Measurements from ENCODE around the gene YWHAQ.
A peak's percentile ranks its signal among the peaks of the same experiment; 100 is the strongest.
"Not testable (repeated sequence)": the region's sequence is repeated elsewhere in the genome, so short reads cannot be mapped to it uniquely, and the experiment has no call there.

The YWHAQ gene

DNA sequence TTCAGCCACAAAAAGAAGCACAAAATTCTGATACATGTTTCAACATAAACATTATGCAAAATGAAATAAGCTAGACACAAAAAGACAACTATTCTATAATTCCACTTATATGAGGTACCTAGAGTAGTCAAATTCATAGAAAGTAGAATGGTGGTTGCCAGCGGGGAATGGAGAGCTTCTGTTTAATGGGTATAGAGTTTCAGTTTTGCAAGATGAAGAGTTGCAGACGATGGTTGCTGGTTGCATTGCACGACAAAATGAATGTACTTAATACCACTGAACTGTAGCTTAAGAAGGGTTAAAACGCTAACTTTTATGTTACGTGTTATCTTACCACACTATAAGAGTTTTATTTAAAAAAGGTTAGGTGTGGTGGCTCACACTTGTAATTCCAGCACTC is 13.5 kb downstream of the YWHAQ start:
- Mint-ChIP-seq H3K4me3 (no peak overlapping the region), H3K4me1 (peaks cover 28% of the 10 kb centered on the region), H3K27me3 (ENCODE audit: low read depth, poor library complexity) (no peaks in the 10 kb centered on the region), H3K9me3 (peaks cover 37% of the 10 kb centered on the region), H3K36me3 (ENCODE audit: low read depth) (peaks cover 99% of the 10 kb centered on the region), H3K27ac (no peak overlapping the region)
- no peak for DNase-seq
- TF ChIP-seq, protein P1, sequence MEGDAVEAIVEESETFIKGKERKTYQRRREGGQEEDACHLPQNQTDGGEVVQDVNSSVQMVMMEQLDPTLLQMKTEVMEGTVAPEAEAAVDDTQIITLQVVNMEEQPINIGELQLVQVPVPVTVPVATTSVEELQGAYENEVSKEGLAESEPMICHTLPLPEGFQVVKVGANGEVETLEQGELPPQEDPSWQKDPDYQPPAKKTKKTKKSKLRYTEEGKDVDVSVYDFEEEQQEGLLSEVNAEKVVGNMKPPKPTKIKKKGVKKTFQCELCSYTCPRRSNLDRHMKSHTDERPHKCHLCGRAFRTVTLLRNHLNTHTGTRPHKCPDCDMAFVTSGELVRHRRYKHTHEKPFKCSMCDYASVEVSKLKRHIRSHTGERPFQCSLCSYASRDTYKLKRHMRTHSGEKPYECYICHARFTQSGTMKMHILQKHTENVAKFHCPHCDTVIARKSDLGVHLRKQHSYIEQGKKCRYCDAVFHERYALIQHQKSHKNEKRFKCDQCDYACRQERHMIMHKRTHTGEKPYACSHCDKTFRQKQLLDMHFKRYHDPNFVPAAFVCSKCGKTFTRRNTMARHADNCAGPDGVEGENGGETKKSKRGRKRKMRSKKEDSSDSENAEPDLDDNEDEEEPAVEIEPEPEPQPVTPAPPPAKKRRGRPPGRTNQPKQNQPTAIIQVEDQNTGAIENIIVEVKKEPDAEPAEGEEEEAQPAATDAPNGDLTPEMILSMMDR (IDR thresholded peaks at IDR 0.05): no peak

DNA sequence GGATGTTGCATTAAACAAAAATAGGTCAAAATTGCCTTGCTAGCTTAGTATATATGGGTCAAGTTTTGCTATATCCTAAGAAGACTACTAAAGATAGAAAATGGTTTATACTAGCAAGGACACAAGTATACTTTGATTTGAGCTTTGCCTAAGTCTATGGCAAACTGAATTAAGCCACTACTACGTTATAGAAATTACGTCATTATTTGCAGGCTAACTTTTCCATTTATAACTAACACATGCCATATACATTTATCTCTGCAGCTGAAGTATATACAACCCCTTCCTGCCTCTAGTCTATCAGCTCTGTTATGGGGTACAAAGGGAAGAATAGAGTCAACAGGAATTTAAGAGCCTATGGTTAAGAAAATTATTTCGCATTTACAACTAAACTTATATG is 16.2 kb downstream of the YWHAQ start:
- Mint-ChIP-seq H3K36me3 (ENCODE audit: low read depth) (peaks cover 98% of the 10 kb centered on the region), H3K4me3 (no peak overlapping the region), H3K27me3 (ENCODE audit: low read depth, poor library complexity) (no peaks in the 10 kb centered on the region), H3K9me3 (peaks cover 30% of the 10 kb centered on the region), H3K4me1 (peaks cover 32% of the 10 kb centered on the region), H3K27ac (peak overlapping the region; percentile 34)
- DNase-seq: no peak
- TF ChIP-seq, protein P1 (IDR thresholded peaks at IDR 0.05): no peak

DNA sequence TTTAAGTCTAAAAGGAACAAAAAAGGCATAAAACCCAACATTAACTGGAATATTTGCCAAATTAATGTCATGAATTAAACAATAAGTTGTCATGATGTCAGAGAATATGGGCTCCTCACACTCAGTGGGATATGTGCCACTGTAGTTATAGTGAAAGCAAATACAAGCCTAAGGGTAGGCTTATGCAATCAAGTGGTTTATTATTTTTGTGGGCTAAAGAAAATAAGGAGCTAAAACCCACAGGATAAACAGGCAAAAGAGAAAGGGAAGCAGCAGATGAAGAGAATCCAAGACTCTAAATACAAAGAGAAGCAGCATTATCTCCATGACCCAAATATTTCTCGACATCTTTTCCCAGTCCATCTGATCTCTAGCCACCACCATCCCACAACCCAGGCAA is 17.5 kb downstream of the YWHAQ start:
- Mint-ChIP-seq H3K36me3 (ENCODE audit: low read depth) (peaks cover 94% of the 10 kb centered on the region), H3K4me3 (no peak overlapping the region), H3K4me1 (peaks cover 32% of the 10 kb centered on the region), H3K9me3 (peaks cover 20% of the 10 kb centered on the region), H3K27me3 (ENCODE audit: low read depth, poor library complexity) (no peaks in the 10 kb centered on the region), H3K27ac (no peak overlapping the region)
- TF ChIP-seq, protein P1 (IDR thresholded peaks at IDR 0.05): no peak
- no peak for DNase-seq

DNA sequence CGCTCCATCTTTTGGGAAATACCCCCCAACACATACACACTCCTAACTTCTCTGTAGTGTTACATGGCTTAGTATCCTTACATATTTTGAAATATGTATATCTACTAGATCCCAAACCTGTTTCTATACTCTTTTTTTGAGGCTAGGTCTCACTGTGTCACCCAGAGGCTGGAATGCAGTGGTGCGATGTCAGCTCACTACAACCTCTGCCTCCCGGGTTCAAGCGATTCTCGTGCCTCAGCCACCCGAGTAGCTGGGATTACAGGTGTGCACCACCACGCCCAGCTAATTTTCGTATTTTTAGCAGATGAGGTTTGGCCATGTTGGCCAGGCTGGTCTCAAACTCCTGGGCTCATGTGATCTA is 19.3 kb downstream of the YWHAQ start:
- not testable (repeated sequence) for H3K4me3 Mint-ChIP-seq; H3K9me3 Mint-ChIP-seq; H3K27me3 Mint-ChIP-seq (ENCODE audit: low read depth, poor library complexity); DNase-seq; H3K27ac Mint-ChIP-seq
- H3K4me1 Mint-ChIP-seq: peaks cover 32% of the 10 kb centered on the region
- H3K36me3 Mint-ChIP-seq (ENCODE audit: low read depth): peaks cover 93% of the 10 kb centered on the region

DNA sequence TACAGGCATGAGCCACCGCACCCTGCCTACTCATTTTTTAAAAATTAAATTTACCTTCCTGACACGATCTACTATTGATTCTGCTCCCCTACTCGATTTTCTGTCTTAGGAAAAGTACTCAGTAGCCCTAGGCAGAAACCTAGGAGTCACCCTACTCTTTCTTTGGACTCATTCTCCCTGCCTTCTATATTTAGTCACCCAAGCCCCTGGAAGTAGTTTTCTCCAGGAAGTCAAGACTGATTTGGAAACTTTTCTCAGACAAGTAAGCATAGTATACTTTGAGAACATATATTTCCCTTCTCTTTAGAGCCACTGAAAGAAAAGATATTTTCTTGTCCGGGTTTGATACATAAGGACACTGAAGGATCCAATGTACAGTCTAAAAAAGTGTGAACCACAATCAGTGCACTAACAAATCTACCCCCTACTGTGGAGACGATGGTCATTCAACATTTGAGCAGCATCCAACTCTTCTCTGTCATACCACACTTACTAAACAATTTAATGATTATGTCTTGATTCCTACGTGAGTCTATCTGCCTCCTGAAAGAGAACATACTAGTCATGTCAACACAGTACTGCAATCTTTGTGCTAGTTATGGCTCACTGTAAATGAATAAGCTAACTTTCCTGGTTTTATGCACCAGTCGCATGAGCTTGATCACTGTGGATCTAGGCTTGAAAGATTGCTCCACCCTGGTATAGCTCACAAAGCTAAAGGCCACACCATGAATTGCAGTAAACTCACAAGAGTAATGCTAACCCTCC is 19.8 kb downstream of the YWHAQ start:
- peaks cover 93% of the 10 kb centered on the region for H3K36me3 Mint-ChIP-seq (ENCODE audit: low read depth)
- H3K27me3 Mint-ChIP-seq (ENCODE audit: low read depth, poor library complexity): no peaks in the 10 kb centered on the region
- peak overlapping the region; percentile 76 for H3K27ac Mint-ChIP-seq
- H3K4me3 Mint-ChIP-seq: no peak overlapping the region
- DNase-seq: no peak
- TF ChIP-seq, protein P1 (IDR thresholded peaks at IDR 0.05): no peak
- peaks cover 10% of the 10 kb centered on the region for H3K9me3 Mint-ChIP-seq
- H3K4me1 Mint-ChIP-seq: peaks cover 27% of the 10 kb centered on the region

DNA sequence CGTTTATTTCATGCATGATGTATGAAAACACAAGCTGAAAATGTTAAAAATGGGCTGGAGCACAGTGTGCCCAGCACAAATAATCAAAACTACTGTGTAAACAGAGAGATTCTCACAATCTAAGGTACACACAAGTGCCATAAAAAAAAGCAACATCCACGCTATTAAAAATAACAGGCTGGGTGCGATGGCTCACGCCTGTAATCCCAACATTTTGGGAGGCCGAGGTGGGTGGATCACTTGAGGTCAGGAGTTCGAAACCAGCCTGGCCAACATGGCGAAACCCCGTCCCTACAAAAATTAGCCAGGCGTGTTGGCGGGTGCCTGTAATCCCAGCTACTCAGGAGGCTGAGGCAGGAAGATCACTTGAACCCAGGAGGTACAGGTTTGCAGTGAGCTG is 22.3 kb downstream of the YWHAQ start:
- not testable (repeated sequence) for H3K4me1 Mint-ChIP-seq, H3K27ac Mint-ChIP-seq
- H3K36me3 Mint-ChIP-seq (ENCODE audit: low read depth): peaks cover 93% of the 10 kb centered on the region

DNA sequence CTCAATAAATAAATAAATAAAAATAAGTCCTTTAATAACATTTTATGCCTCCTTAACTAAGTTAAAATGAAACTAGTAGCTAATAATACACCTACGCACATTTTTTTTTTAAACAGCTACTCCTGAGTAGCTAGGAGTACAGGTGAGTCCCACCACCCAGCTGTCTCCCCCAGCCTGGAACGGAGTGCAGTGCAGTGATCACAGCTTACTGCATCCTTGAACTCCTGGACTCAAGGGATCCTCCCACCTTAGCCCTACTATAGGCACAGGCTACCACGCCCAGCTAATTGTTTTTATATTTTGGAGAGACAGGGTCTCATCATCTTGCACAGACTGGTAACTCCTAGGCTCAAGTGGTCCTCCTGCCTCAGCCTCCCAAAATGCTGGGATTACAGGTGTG is 28.4 kb downstream of the YWHAQ start:
- Mint-ChIP-seq H3K27ac (no peak overlapping the region), H3K36me3 (ENCODE audit: low read depth) (peaks cover 97% of the 10 kb centered on the region), H3K27me3 (ENCODE audit: low read depth, poor library complexity) (no peaks in the 10 kb centered on the region), H3K4me3 (no peak overlapping the region), H3K9me3 (peaks cover 92% of the 10 kb centered on the region), H3K4me1 (no peaks in the 10 kb centered on the region)
- DNase-seq: no peak
- TF ChIP-seq, protein P1 (IDR thresholded peaks at IDR 0.05): no peak

More for the DNA sequence above, 22.3 kb downstream of the YWHAQ start:
- not testable (repeated sequence) for H3K27me3 Mint-ChIP-seq (ENCODE audit: low read depth, poor library complexity); H3K4me3 Mint-ChIP-seq; DNase-seq
- peaks cover 34% of the 10 kb centered on the region for H3K9me3 Mint-ChIP-seq
